Endometrium (tissue), 2 donors: ENCODE measurements around the gene TOP2A.

Experiments
- FAIRE-seq: peaks from 2 replicates; lab custom pipeline; 2012; peaks lifted over from hg19 to GRCh38; lab: Jason Lieb, UNC
- donor health status: control.
- donor health status: control.

The TOP2A gene

DNA sequence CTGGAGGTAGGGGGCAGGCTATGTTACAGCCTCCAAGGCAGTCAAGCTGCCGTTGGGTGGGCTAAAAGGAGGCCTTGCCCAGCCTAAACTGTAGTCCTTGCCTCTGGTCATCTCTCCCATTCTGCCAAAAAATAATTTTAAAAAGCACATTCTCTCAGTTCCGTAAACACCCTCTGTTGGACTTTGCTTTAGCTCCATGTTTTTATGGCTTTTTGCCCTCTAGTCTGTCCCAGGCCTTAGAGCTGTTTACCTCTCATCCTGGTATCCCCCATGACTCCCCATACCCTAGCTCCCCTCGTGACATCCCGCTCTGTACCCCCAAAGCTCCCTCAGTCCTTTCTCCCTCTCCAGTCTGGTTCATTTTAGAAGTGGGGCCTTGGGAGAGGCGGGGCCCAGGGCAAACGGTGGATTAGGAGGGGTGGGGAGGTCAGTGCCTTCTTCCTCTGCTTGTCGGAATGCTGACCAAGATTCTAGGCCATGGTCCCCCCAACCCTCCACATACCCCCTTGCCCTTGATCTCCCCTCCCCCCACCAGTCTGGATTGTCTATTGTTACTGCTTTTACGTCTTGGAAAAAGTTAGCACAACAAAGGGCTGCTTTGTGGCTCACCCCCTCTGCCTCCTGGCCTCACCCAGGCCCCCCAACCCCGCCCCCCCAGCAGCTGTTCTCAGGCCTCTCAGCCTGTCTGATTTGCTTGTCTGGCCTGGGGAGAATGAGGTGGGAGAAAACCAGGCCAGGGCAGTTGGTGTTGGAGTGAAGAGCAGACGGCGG is 71.5 kb downstream of the TOP2A start:
- no peak for FAIRE-seq

GRCh38 chr17:40345161-40345993 is 72.3 kb downstream of the TOP2A start:
- FAIRE-seq = no peak

- no peak for FAIRE-seq
These were observed 73.1 kb downstream of the TOP2A start for GRCh38 chr17:40344421-40345160.

DNA sequence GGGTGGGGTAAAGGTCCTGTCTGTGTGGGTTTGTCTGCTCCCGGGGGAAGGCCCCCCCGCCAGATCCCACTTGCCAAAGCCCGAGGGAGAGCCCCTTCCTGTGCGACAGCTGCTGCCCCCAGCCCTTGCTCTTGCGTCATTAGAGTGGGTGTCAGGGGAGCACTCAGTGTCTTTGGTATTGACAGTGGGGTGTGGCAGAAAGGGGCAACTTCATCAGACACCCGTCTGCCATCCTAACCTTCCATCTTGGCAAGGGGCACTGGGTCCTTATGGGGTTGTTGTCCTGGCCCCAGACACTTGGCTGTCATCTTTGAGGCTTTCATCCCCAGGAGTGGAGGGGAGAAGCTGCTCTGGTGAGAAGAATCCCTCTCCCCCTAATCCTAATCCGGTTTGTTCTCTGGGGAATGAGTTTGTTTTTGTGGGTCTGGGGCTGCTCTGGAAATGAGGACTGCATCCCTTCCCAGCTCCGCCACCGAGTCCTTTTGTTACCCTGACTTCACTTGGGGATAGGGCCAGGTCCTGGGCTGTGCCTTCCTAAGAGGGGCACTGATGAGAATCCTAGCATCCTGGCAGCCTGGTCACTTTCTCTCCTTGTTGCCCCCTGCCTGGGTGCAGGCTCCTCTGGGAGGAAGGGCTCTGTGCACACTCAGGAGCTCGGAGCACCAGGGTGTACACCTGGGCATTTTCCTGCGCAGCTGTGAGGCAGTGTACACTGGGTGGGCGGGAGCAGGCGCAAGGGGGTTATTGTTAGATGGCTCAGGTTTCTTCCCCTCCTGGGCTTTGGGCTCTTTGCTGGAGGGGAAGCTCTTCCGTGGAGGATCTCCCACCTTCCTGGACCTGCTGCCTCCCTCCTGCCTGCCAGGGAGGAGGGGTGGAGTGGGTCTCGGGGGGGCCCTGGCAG is 74.2 kb downstream of the TOP2A start:
- no peak for FAIRE-seq

- no peak for FAIRE-seq
These were observed 75.0 kb downstream of the TOP2A start for GRCh38 chr17:40342504-40343218.

DNA sequence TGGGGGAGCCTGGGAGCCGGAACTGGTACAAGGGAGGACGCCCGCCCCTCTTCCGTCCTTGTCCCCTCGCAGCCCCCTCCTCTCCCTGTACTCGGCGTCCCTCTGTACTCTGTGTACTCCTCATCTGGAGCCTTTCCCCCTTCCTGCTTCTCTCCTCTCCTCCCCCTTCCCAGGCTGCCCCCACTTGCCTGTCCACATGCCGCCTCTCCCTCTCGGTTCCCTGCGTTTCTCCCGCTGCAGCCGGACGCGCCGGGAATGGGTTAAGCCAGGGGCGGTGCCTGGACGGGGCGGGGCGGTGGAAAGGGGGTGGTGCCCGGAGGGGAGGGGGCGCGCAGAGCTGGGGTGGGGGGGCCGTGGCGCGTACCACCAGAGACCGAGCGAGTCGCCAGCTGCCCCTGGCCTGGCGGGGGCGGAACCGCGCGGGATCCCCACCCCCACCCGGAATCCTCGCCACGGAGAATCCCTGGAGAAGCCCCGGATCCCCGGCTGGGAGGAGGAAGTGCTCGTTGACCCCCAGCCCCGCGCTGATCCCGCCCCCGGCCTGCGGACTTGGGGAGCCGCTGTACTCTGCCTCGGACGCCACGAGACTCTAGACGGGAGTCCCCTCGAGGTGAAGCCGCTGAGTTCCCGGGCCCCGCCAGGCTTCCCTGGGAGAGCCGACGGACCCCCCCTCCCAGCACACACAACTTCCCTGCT is 75.7 kb downstream of the TOP2A start:
- FAIRE-seq = no peak

DNA sequence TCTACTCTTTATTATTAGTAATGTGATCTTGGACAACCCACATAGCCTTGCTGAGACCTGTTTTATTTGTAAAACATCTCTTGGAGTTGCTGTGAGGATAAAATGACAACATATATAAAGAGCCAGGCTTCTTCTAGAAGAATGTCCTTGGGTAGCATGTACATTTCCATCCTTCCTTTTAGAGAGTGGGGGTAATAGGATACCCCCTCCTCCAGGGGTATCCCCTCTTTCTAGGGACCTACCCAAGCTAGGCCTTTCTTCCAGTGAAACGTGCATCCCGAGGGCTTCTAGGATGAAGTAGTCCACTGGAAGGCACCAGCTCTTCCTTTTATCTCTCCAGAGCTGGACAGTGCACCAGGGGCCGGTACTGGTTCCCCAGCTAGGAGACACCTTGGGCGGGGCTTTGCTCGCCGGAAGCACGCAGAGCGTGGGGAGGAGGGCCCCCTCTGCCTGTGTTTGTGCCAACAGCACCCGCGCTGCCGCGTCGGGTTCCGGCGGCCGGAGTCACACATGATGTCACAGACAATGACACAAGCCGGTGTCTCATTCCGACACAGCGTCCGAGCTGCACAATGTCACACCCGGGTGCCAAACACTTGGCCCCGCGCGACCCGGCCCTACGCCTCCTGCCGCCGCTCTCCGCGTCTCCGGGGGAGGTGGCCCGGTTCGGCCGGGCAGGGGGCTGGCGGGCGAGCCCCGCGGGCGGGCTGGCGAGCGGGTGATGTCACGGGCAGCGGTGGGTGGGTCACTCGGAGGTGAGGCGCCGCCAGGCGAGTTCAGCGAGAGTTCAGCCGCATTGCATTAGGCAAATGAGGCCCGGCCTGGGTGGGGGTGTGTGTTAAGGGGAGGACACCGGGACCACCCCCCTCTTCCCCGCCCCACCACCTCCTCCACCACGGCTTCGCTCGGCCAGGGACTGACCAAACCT is 76.6 kb downstream of the TOP2A start:
- FAIRE-seq = no peak

DNA sequence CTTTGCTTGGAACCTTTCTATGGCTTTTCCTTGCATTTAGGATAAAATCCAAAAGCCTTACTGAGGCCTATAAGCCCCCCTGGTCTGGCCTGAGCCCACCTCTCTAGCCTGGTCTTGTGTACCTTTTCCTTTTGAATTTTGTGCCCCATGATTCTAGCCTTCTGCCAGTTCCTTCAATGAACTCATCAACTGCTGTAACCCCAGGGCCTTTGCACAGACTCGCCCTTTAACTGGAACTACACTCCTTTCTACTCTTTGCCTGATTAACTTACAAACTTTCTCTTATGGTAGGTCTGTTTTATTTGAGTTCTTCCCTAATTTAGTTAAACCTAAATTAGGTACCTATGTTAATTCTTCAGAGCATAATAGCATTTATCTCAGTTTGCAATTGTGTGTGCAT is 77.4 kb downstream of the TOP2A start:
- FAIRE-seq = no peak

DNA sequence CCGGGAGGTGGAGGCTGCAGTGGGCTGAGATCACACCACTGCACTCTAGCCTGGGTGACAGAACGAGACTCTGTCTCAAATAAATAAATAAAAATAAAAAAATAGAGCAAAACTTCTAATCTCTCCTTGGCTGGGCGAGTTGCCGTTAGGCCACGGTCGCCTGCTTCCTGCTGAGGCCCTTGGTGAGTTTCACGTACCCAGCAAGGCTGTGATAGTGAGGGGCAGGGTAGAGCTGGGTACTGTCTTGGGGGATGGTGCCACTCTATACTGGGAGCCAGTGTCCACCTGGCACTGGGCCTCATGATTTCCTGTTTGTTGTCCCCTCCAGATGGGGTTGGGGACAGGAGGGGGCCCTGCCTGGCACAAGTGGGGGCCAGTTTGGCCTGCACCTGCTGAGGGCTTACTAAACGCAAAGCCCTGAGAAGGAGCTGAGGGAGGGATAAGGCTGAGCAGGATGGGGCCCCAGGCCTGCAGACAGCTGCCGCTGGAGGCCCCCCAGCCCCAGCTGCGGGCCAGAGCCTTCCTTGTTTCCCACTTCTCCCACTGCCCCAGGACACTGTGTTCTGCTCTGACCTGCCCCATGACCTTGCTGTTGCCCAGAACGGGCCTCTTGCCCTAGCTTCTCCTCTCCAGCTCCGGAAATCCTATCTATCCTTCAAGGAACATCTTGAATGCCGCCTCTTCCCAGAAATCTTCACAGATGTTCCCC is 78.6 kb downstream of the TOP2A start:
- no peak for FAIRE-seq
